HCT116 (cell line): ENCODE results near the gene IMMP2L. TPM values are rescaled to one million over a fixed set of nuclear protein-coding genes. Genes with fewer than 3 reads are reported as not detected.

ENCODE experiments used
- ATAC-seq: fragments of 200-7000 bp; cut with Tn5 transposase; 2 replicates; pipeline ENCODE4 v1.9.1; 2020; ENCODE audit warnings: mild to moderate bottlenecking, moderate library complexity
- BruUV-seq: library from RNA; stranded (reverse); fragments of 400-500 nt; replicated peaks from 2 replicates; lab custom pipeline; 2021; lab: Mats Ljungman, UMichigan
- CTCF ChIA-PET: fragments of 300-600 bp; sonication (Branson Sonifier 250); formaldehyde crosslinking; loops from one replicate; lab custom pipeline; 2021; ENCODE audit warnings: antibody characterized with exemption; lab: Charles Lee
- POLR2A ChIA-PET: fragments of 300-600, 350-600 bp; sonication (Branson Sonifier 250); formaldehyde crosslinking; loops from one replicate; lab custom pipeline; 2021; ENCODE audit warnings: antibody characterized with exemption; lab: Charles Lee
- RAD21 ChIA-PET, 2 experiments: fragments of 300-600 bp; sonication (Branson Sonifier 250); formaldehyde crosslinking; loops; one replicate each; lab custom pipeline; 2023; ENCODE audit warnings: low total read pairs in 2 of 2; ENCODE audit not compliant: uncharacterized antibody in 2 of 2, unreplicated experiment in 2 of 2, low non-redundant PET in 1 of 2; lab: Charles Lee
- DNase-seq: peaks from one replicate; pipeline ENCODE4 v3.0.0-alpha.2; 2010; ENCODE audit warnings: low read depth, low spot score
- H2AFZ ChIP-seq: fragments of 200-600 bp; shearing (Covaris generic), sonication (generic); 2 replicates; pipeline ENCODE4 v1.6.1; 2017; ENCODE audit warnings: low read depth, mixed run types, mixed read lengths, antibody characterized with exemption, low read length; ENCODE audit not compliant: poor library complexity, severe bottlenecking
- H3K27ac ChIP-seq: 2 replicates; pipeline ENCODE4 v1.5.1; 2012; ENCODE audit warnings: low read depth, low read length
- H3K27me3 ChIP-seq: fragments of 200-600 bp; sonication (generic); 2 replicates; pipeline ENCODE4 v1.6.1; 2016; ENCODE audit warnings: mixed run types, low read length, mixed read lengths; ENCODE audit not compliant: insufficient read depth
- H3K36me3 ChIP-seq, 2 experiments: fragments of 200-500 bp in 1 of 2; fragments of 200-600 bp in 1 of 2; sonication (Bioruptor generic) in 1 of 2; sonication (generic) in 1 of 2; 2 replicates each; pipeline versions ENCODE4 v1.5.1 to v1.6.1; 2014 to 2016; ENCODE audit warnings: low read length in 2 of 2, inconsistent platforms in 1 of 2, mixed read lengths in 1 of 2, mixed run types in 1 of 2; ENCODE audit not compliant: insufficient read depth in 2 of 2, control insufficient read depth in 1 of 2
- H3K4me1 ChIP-seq, 2 experiments: fragments of 200-600 bp in 1 of 2; sonication (generic) in 1 of 2; 2 replicates each; pipeline versions ENCODE4 v1.5.1 to v1.6.1; 2012 to 2017; ENCODE audit warnings: low read length in 2 of 2, inconsistent platforms in 1 of 2, mild to moderate bottlenecking in 1 of 2, mixed read lengths in 1 of 2, mixed run types in 1 of 2, moderate library complexity in 1 of 2; ENCODE audit not compliant: insufficient read depth in 2 of 2, control insufficient read depth in 1 of 2
- H3K4me2 ChIP-seq: fragments of 200-600 bp; sonication (generic); 2 replicates; pipeline ENCODE4 v1.6.1; 2017; ENCODE audit warnings: mixed run types, low read length, mixed read lengths
- H3K4me3 ChIP-seq, 2 experiments: fragments of 200-600 bp in 1 of 2; sonication (generic) in 1 of 2; replicated peaks in 1 of 2; 2 replicates each; pipeline ENCODE4 v1.5.1; 2011 to 2016; ENCODE audit warnings: low read length in 2 of 2, control low read depth in 1 of 2, low read depth in 1 of 2, mild to moderate bottlenecking in 1 of 2, mixed read lengths in 1 of 2, mixed run types in 1 of 2
- H3K79me2 ChIP-seq: fragments of 200-600 bp; sonication (generic); 2 replicates; pipeline ENCODE4 v1.6.1; 2017; ENCODE audit warnings: mild to moderate bottlenecking, mixed run types, low read length, moderate library complexity, mixed read lengths; ENCODE audit not compliant: insufficient read depth
- H3K9ac ChIP-seq: fragments of 200-600 bp; sonication (generic); 2 replicates; pipeline ENCODE4 v1.6.1; 2016; ENCODE audit warnings: low read length, mixed read lengths
- H3K9me2 ChIP-seq: fragments of 200-600 bp; sonication (generic), shearing (Covaris generic); 2 replicates; pipeline ENCODE4 v1.6.1; 2017; ENCODE audit warnings: mixed run types, mild to moderate bottlenecking, moderate library complexity; ENCODE audit not compliant: insufficient read depth
- H3K9me3 ChIP-seq, 2 experiments: fragments of 200-500 bp in 1 of 2; fragments of 200-600 bp in 1 of 2; sonication (Bioruptor generic) in 1 of 2; sonication (generic) in 1 of 2; 2 replicates each; pipeline ENCODE4 v1.6.1; 2014 to 2017; ENCODE audit warnings: low read length in 2 of 2, mixed read lengths in 2 of 2, inconsistent platforms in 1 of 2, low read depth in 1 of 2, mild to moderate bottlenecking in 1 of 2, mixed run types in 1 of 2, moderate library complexity in 1 of 2; ENCODE audit not compliant: control insufficient read depth in 1 of 2, insufficient read depth in 1 of 2
- H4K20me1 ChIP-seq: fragments of 200-600 bp; sonication (generic), shearing (Covaris generic); 2 replicates; pipeline ENCODE4 v1.6.1; 2017; ENCODE audit warnings: mixed run types, mild to moderate bottlenecking, moderate library complexity; ENCODE audit not compliant: insufficient read depth
- ATF3 ChIP-seq: IDR thresholded peaks from 2 replicates; pipeline ENCODE4 v1.6.1; 2012
- CBX3 ChIP-seq: IDR thresholded peaks from 2 replicates; pipeline ENCODE4 v1.6.1; 2012; ENCODE audit warnings: low read depth
- CEBPB ChIP-seq: IDR thresholded peaks from 2 replicates; pipeline ENCODE4 v1.6.1; 2012; ENCODE audit warnings: low read depth
- CTCF ChIP-seq, 3 experiments: fragments of 200-600 bp in 1 of 3; sonication (generic) in 1 of 3; IDR thresholded peaks in 2 of 3; conservative IDR thresholded peaks in 1 of 3; 2 replicates each; pipeline ENCODE4 v1.5.1; 2012 to 2017; ENCODE audit warnings: low read depth in 2 of 3, low read length in 2 of 3, antibody characterized with exemption in 1 of 3, borderline replicate concordance in 1 of 3, control low read depth in 1 of 3, mild to moderate bottlenecking in 1 of 3, mixed read lengths in 1 of 3, mixed run types in 1 of 3, moderate library complexity in 1 of 3; ENCODE audit not compliant: insufficient read depth in 1 of 3
- ELF1 ChIP-seq: IDR thresholded peaks from 2 replicates; pipeline ENCODE4 v1.6.1; 2012; ENCODE audit warnings: low read depth, borderline replicate concordance
- EZH2 ChIP-seq: fragments of 200-600 bp; sonication (generic); IDR thresholded peaks from 2 replicates; pipeline ENCODE4 v1.6.1; 2017; ENCODE audit warnings: antibody characterized with exemption, mixed run types
- EZH2phosphoT487 ChIP-seq: fragments of 200-600 bp; IDR thresholded peaks from 2 replicates; pipeline ENCODE4 v1.6.1; 2018; ENCODE audit warnings: antibody characterized with exemption, borderline replicate concordance
- JUND ChIP-seq: IDR thresholded peaks from 2 replicates; pipeline ENCODE4 v1.6.1; 2012
- POLR2AphosphoS5 ChIP-seq: IDR thresholded peaks from 2 replicates; pipeline ENCODE4 v1.6.1; 2011; ENCODE audit warnings: mild to moderate bottlenecking, low read depth, low read length, moderate library complexity
- RAD21 ChIP-seq: IDR thresholded peaks from 2 replicates; pipeline ENCODE4 v1.6.1; 2012; ENCODE audit warnings: low read depth, mild to moderate bottlenecking
- REST ChIP-seq: IDR thresholded peaks from 2 replicates; pipeline ENCODE4 v1.6.1; 2012; ENCODE audit warnings: low read depth
- SIN3A ChIP-seq: IDR thresholded peaks from 2 replicates; pipeline ENCODE4 v1.6.1; 2012; ENCODE audit warnings: low read depth
- TCF7L2 ChIP-seq: IDR thresholded peaks from 2 replicates; pipeline ENCODE4 v1.7.0; 2011; ENCODE audit warnings: borderline replicate concordance, inconsistent platforms; ENCODE audit not compliant: insufficient read depth, insufficient read length; ENCODE audit errors: extremely low read depth
- YY1 ChIP-seq: IDR thresholded peaks from 2 replicates; pipeline ENCODE4 v1.6.1; 2011; ENCODE audit warnings: low read length, low read depth, moderate library complexity, mild to moderate bottlenecking; ENCODE audit not compliant: insufficient replicate concordance; ENCODE audit errors: extremely low read depth
- ZBTB33 ChIP-seq: IDR thresholded peaks from 2 replicates; pipeline ENCODE4 v1.6.1; 2011; ENCODE audit warnings: mild to moderate bottlenecking, low read length, moderate library complexity; ENCODE audit not compliant: insufficient replicate concordance; ENCODE audit errors: extremely low read depth
- ZNF274 ChIP-seq: fragments of 200-500 bp; sonication (Bioruptor generic); IDR thresholded peaks from 2 replicates; pipeline ENCODE4 v1.6.1; 2014; ENCODE audit warnings: mild to moderate bottlenecking, low read depth, low read length, inconsistent platforms
- intact Hi-C: fragments of 100-400 bp; cut with micrococcal nuclease; formaldehyde crosslinking; loops from 2 replicates; pipeline ENCODE4 v1.10.0; 2022
- total RNA-seq: library from RNA; stranded (reverse); gene quantifications from one replicate; pipeline ENCODE4 v1.2.1, GENCODE V29; 2021; ENCODE audit not compliant: unreplicated experiment
- TF ChIP-seq, protein P1 (sequence below): IDR thresholded peaks from 2 replicates; pipeline ENCODE4 v1.6.1; 2012

IMMP2L gene
- total RNA-seq, 1 experiment from 2014 or later: 21.1 TPM

DNA sequence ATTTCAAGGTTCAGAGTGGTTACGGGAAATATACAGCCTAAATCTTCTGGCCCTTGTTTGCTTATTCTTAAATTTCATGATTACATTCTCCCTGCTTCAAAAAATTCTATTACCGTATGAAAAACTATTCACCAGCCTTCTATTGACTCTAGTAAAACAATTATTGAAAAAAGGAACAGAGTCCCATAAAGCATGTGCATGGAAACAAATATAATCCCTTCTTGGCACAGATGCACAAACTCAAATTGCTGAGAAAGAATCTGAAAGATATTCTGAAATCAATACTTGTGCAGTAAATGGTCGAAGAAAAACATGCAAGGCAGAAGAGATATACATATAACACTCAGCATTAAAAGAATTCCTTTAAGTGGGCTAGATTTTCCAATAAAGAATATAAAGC lies 387.8 kb downstream of the IMMP2L start:
- H3K9me3 ChIP-seq: no peaks in the 10 kb centered on the region
- ChIA-PET POLR2A (no interaction called here), RAD21 (no interaction called here), CTCF (no interaction called here)
- no peaks in the 10 kb centered on the region for H3K36me3 ChIP-seq
- no peak for ATAC-seq
- H2AFZ ChIP-seq: no peak overlapping the region
- H3K27ac ChIP-seq: no peak overlapping the region
- TF ChIP-seq TCF7L2: no peak
- TF ChIP-seq ATF3: no peak
- TF ChIP-seq CEBPB: no peak
- TF ChIP-seq ZBTB33: no peak
- no peak for TF ChIP-seq ZNF274
- TF ChIP-seq POLR2AphosphoS5: no peak
- TF ChIP-seq YY1: no peak
- no peak for TF ChIP-seq CBX3
- TF ChIP-seq SIN3A: no peak
- TF ChIP-seq, protein P1, sequence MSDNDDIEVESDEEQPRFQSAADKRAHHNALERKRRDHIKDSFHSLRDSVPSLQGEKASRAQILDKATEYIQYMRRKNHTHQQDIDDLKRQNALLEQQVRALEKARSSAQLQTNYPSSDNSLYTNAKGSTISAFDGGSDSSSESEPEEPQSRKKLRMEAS: no peak
- no peak for TF ChIP-seq ELF1
- no peak for TF ChIP-seq REST
- TF ChIP-seq JUND: no peak
- TF ChIP-seq CTCF (IDR thresholded peaks at IDR 0.05 in 2 of 3, conservative IDR thresholded peaks at IDR 0.05 in 1 of 3; ENCODE audit: borderline replicate concordance in 1 of 3, insufficient read depth in 1 of 3, low read depth in 2 of 3, low read length in 2 of 3): no peak
- TF ChIP-seq EZH2: no peak
- TF ChIP-seq EZH2phosphoT487: no peak
- TF ChIP-seq RAD21: no peak
- H3K4me1 ChIP-seq: no peaks in the 10 kb centered on the region
- H3K79me2 ChIP-seq: no peaks in the 10 kb centered on the region
- H3K4me3 ChIP-seq: no peak overlapping the region
- H3K27me3 ChIP-seq: no peaks in the 10 kb centered on the region
- intact Hi-C loops: no loop called here
- H3K9me2 ChIP-seq: no peaks in the 10 kb centered on the region
- H4K20me1 ChIP-seq: no peaks in the 10 kb centered on the region
- DNase-seq: no peak
- H3K9ac ChIP-seq: no peak overlapping the region
- H3K4me2 ChIP-seq: no peak overlapping the region
- BruUV-seq: no TSS peak
